Measurements from ENCODE around the gene APOF. TPM values are rescaled to one million over a fixed set of nuclear protein-coding genes. Genes with fewer than 3 reads are reported as not detected.
"Not testable (repeated sequence)": the region's sequence is repeated elsewhere in the genome, so short reads cannot be mapped to it uniquely, and the experiment has no call there.

The APOF gene
- total RNA-seq, 1 experiment from 2014 or later = not detected

- DNase-seq (ENCODE audit: low read depth) = peak; percentile 99
Observed at GRCh38 chr12:56333679-56334489, 28.8 kb downstream of the APOF start, which contains the start of gene PAN2. Gene PAN2 (minus strand): TSS chr12:56334000. CDS start chr12:56333094, 906 bp downstream.

GRCh38 chr12:56333197-56333678 lies 29.4 kb downstream of the APOF start:
- no peak for DNase-seq (ENCODE audit: low read depth)

- DNase-seq (ENCODE audit: low read depth) = no peak
Observed at GRCh38 chr12:56332512-56333196, 30.0 kb downstream of the APOF start.

- DNase-seq (ENCODE audit: low read depth) = no peak
Observed at GRCh38 chr12:56330936-56331490, 31.6 kb downstream of the APOF start.

- no peak for DNase-seq (ENCODE audit: low read depth)
Observed at GRCh38 chr12:56326533-56326932, 36.1 kb downstream of the APOF start.

GRCh38 chr12:56326126-56326525 lies 36.5 kb downstream of the APOF start:
- no peak for DNase-seq (ENCODE audit: low read depth)

GRCh38 chr12:56324206-56324605 lies 38.5 kb downstream of the APOF start:
- no peak for DNase-seq (ENCODE audit: low read depth)

- not testable (repeated sequence) for DNase-seq (ENCODE audit: low read depth)
Observed at GRCh38 chr12:56321610-56322009, 41.0 kb downstream of the APOF start.

GRCh38 chr12:56321027-56321426 lies 41.6 kb downstream of the APOF start:
- DNase-seq (ENCODE audit: low read depth) = no peak

- no peak for DNase-seq (ENCODE audit: low read depth)
Observed at GRCh38 chr12:56317675-56318074, 45.0 kb downstream of the APOF start.

GRCh38 chr12:56315622-56316473 lies 46.8 kb downstream of the APOF start, which contains the start of gene CNPY2:
Gene CNPY2 (minus strand): TSS chr12:56315988. CDS start chr12:56315217, 771 bp downstream.
- peak; percentile 97 for DNase-seq (ENCODE audit: low read depth)

GRCh38 chr12:56315249-56315621 lies 47.4 kb downstream of the APOF start:
- DNase-seq (ENCODE audit: low read depth) = no peak

GRCh38 chr12:56311003-56311402 lies 51.7 kb downstream of the APOF start:
- DNase-seq (ENCODE audit: low read depth) = no peak

Other genes starting within 250 kb of the APOF start
- 1,853 and 1,922 TPM in 2 replicates for gene RPL41, start 246.2 kb downstream of the APOF start, total RNA-seq (2014; rRNA removed)
- gene ZC3H10, start 244.6 kb downstream of the APOF start, total RNA-seq (2014; rRNA removed) = 3.6 and 3.8 TPM in 2 replicates
- 169 and 173 TPM in 2 replicates for gene ESYT1, start 234.6 kb downstream of the APOF start, total RNA-seq (2014; rRNA removed)
- 130 and 136 TPM in 2 replicates for gene MYL6B, start 210.3 kb downstream of the APOF start, total RNA-seq (2014; rRNA removed)
- gene MYL6, start 204.5 kb downstream of the APOF start, total RNA-seq (2014; rRNA removed) = 1,787 and 1,859 TPM in 2 replicates
- gene SMARCC2, start 173.4 kb downstream of the APOF start, total RNA-seq (2014; rRNA removed) = 41.6 and 60.4 TPM in 2 replicates
- gene RNF41, start 140.9 kb downstream of the APOF start, total RNA-seq (2014; rRNA removed) = 50.3 and 52.8 TPM in 2 replicates
- gene NABP2, start 138.5 kb downstream of the APOF start, total RNA-seq (2014; rRNA removed) = 47.1 and 57.1 TPM in 2 replicates
- gene SLC39A5, start 132.8 kb downstream of the APOF start, total RNA-seq (2014; rRNA removed) = not detected in 2 replicates
- gene ANKRD52, start 104.5 kb downstream of the APOF start, total RNA-seq (2014; rRNA removed) = 32.6 and 36.9 TPM in 2 replicates
- 16.5 and 20.8 TPM in 2 replicates for gene COQ10A, start 95.9 kb downstream of the APOF start, total RNA-seq (2014; rRNA removed)
- 156 and 159 TPM in 2 replicates for gene CS, start 62.5 kb downstream of the APOF start, total RNA-seq (2014; rRNA removed)
- 96.3 and 118 TPM in 2 replicates for gene CNPY2, start 46.9 kb downstream of the APOF start, total RNA-seq (2014; rRNA removed)
- 17.3 and 29.0 TPM in 2 replicates for gene PAN2, start 28.9 kb downstream of the APOF start, total RNA-seq (2014; rRNA removed)
- gene IL23A, start 24.0 kb downstream of the APOF start, total RNA-seq (2014; rRNA removed) = 0.29 TPM in 1 of 2 replicates, not detected in the other
- gene STAT2, start 2.8 kb downstream of the APOF start, total RNA-seq (2014; rRNA removed) = 111 and 187 TPM in 2 replicates
- gene TIMELESS, start 86.6 kb upstream of the APOF start, total RNA-seq (2014; rRNA removed) = 25.3 and 25.9 TPM in 2 replicates
- gene MIP, start 91.8 kb upstream of the APOF start, total RNA-seq (2014; rRNA removed) = not detected in 2 replicates
- gene SPRYD4, start 105.7 kb upstream of the APOF start, total RNA-seq (2014; rRNA removed) = 2.1 and 2.6 TPM in 2 replicates
- gene GLS2, start 125.3 kb upstream of the APOF start, total RNA-seq (2014; rRNA removed) = not detected in 2 replicates
- gene RBMS2, start 159.0 kb upstream of the APOF start, total RNA-seq (2014; rRNA removed) = 12.1 and 13.0 TPM in 2 replicates

Data from LHCN-M2 (cell line).